SU-DHL-6 (cell line): ENCODE data around the gene FLT1.

Source experiments
- H2AFZ ChIP-seq: fragments of 200-600 bp; sonication (generic); 2 replicates; pipeline ENCODE4 v1.6.1; 2014; ENCODE audit warnings: low read depth, mild to moderate bottlenecking, moderate library complexity, mixed read lengths, antibody characterized with exemption, low read length; ENCODE audit not compliant: severe bottlenecking
- H3F3A ChIP-seq: fragments of 200-600 bp; shearing (Covaris generic); 2 replicates; pipeline ENCODE4 v1.6.0; 2016; ENCODE audit warnings: antibody characterized with exemption, mild to moderate bottlenecking; ENCODE audit not compliant: insufficient read depth
- H3K27ac ChIP-seq: fragments of 200-600 bp; sonication (generic); 2 replicates; pipeline ENCODE4 v1.5.1; 2016; ENCODE audit warnings: low read depth, mild to moderate bottlenecking, low read length, moderate library complexity, mixed read lengths
- H3K27me3 ChIP-seq: fragments of 200-600 bp; sonication (generic), shearing (Covaris generic); 2 replicates; pipeline ENCODE4 v1.6.0; 2014; ENCODE audit warnings: mild to moderate bottlenecking, low read length
- H3K36me3 ChIP-seq: fragments of 200-600 bp; sonication (generic); 2 replicates; pipeline ENCODE4 v1.6.1; 2014; ENCODE audit warnings: mild to moderate bottlenecking, low read length, mixed read lengths
- H3K4me2 ChIP-seq: fragments of 300-600, 200-600 bp; shearing (Covaris generic), sonication (generic); 2 replicates; pipeline ENCODE4 v1.6.0; 2014; ENCODE audit warnings: low read length, low read depth, mild to moderate bottlenecking; ENCODE audit not compliant: poor library complexity, severe bottlenecking
- H3K4me3 ChIP-seq: fragments of 200-600 bp; sonication (generic); 2 replicates; pipeline ENCODE4 v1.5.1; 2014; ENCODE audit warnings: antibody characterized with exemption, low read length, mild to moderate bottlenecking, mixed read lengths; ENCODE audit not compliant: insufficient read depth, poor library complexity, severe bottlenecking
- H3K79me2 ChIP-seq: fragments of 200-600 bp; sonication (generic); 2 replicates; pipeline ENCODE4 v1.6.1; 2014; ENCODE audit warnings: mild to moderate bottlenecking, low read length, moderate library complexity; ENCODE audit not compliant: insufficient read depth
- H3K9ac ChIP-seq: fragments of 200-600 bp; sonication (generic); 2 replicates; pipeline ENCODE4 v1.7.0; 2014; ENCODE audit warnings: mild to moderate bottlenecking, low read length
- H3K9me2 ChIP-seq: fragments of 200-600 bp; sonication (generic); replicated peaks from 2 replicates; pipeline ENCODE4 v1.6.1; 2014; ENCODE audit warnings: low read length; ENCODE audit not compliant: insufficient read depth
- H3K9me3 ChIP-seq: fragments of 200-600 bp; sonication (generic); 2 replicates; pipeline ENCODE4 v1.6.1; 2014; ENCODE audit warnings: low read length, mixed read lengths; ENCODE audit not compliant: insufficient read depth
- H4K20me1 ChIP-seq: fragments of 200-600 bp; sonication (generic); 2 replicates; pipeline ENCODE4 v1.6.1; 2014; ENCODE audit warnings: low read depth, mild to moderate bottlenecking, antibody characterized with exemption, low read length, moderate library complexity, mixed read lengths
- CTCF ChIP-seq: fragments of 200-600 bp; sonication (generic); IDR thresholded peaks from one replicate; pipeline ENCODE4 v1.5.1; 2017; ENCODE audit warnings: antibody characterized with exemption, mild to moderate bottlenecking, low read length, moderate library complexity; ENCODE audit not compliant: insufficient read depth, poor library complexity, severe bottlenecking
- EZH2phosphoT487 ChIP-seq: fragments of 200-600 bp; sonication (generic), shearing (Covaris generic); conservative IDR thresholded peaks from 2 replicates; pipeline ENCODE4 v1.6.1; 2018; ENCODE audit warnings: mild to moderate bottlenecking, antibody characterized with exemption, low read length, moderate library complexity, mixed read lengths

Gene FLT1

GRCh38 chr13:28466151-28466550, 28.8 kb downstream of the FLT1 start:
- Histone ChIP-seq H3K36me3 (no peaks in the 10 kb centered on the region), H3K4me2 (no peak overlapping the region)

GRCh38 chr13:28464861-28465460, 30.0 kb downstream of the FLT1 start:
- TF ChIP-seq EZH2phosphoT487 (no peak), CTCF (no peak)
- H3K9ac ChIP-seq: no peak overlapping the region

More at GRCh38 chr13:28466151-28466550, 28.8 kb downstream of the FLT1 start:
- Histone ChIP-seq H4K20me1 (no peaks in the 10 kb centered on the region), H3K9me2 (no peaks in the 10 kb centered on the region), H3K79me2 (no peaks in the 10 kb centered on the region), H3K27me3 (no peaks in the 10 kb centered on the region), H3K9me3 (no peaks in the 10 kb centered on the region), H3F3A (no peaks in the 10 kb centered on the region), H2AFZ (no peak overlapping the region), H3K9ac (no peak overlapping the region), H3K27ac (no peak overlapping the region), H3K4me3 (no peak overlapping the region)
- TF ChIP-seq EZH2phosphoT487 (no peak), CTCF (no peak)

GRCh38 chr13:28463481-28463880, 31.4 kb downstream of the FLT1 start:
- Histone ChIP-seq H3K27me3 (no peaks in the 10 kb centered on the region), H3K36me3 (no peaks in the 10 kb centered on the region), H3F3A (no peaks in the 10 kb centered on the region), H3K4me3 (no peak overlapping the region), H3K27ac (no peak overlapping the region), H3K9ac (no peak overlapping the region), H3K79me2 (no peaks in the 10 kb centered on the region), H3K4me2 (no peak overlapping the region), H2AFZ (no peak overlapping the region), H4K20me1 (no peaks in the 10 kb centered on the region), H3K9me3 (no peaks in the 10 kb centered on the region), H3K9me2 (no peaks in the 10 kb centered on the region)
- TF ChIP-seq EZH2phosphoT487 (no peak), CTCF (no peak)

More at GRCh38 chr13:28464861-28465460, 30.0 kb downstream of the FLT1 start:
- Histone ChIP-seq H3K27me3 (no peaks in the 10 kb centered on the region), H3F3A (no peaks in the 10 kb centered on the region), H3K36me3 (no peaks in the 10 kb centered on the region), H4K20me1 (no peaks in the 10 kb centered on the region), H2AFZ (no peak overlapping the region), H3K27ac (no peak overlapping the region), H3K9me2 (no peaks in the 10 kb centered on the region), H3K4me2 (no peak overlapping the region), H3K4me3 (no peak overlapping the region), H3K9me3 (no peaks in the 10 kb centered on the region), H3K79me2 (no peaks in the 10 kb centered on the region)
